OCI-LY7 (cell line): ENCODE measurements around the gene MCL1. TPM values are rescaled to one million over a fixed set of nuclear protein-coding genes. Genes with fewer than 3 reads are reported as not detected.
"Not testable (repeated sequence)": the region's sequence is repeated elsewhere in the genome, so short reads cannot be mapped to it uniquely, and the experiment has no call there.

ENCODE experiments used
- BruUV-seq: library from RNA; stranded (reverse); fragments of 400-500 nt; replicated peaks from 2 replicates; lab custom pipeline; 2021; lab: Mats Ljungman, UMichigan
- CTCF ChIA-PET: fragments of 300-600 bp; sonication (Branson Sonifier 250); formaldehyde crosslinking; loops from one replicate; lab custom pipeline; 2022; ENCODE audit warnings: antibody characterized with exemption; ENCODE audit not compliant: unreplicated experiment; lab: Charles Lee
- POLR2A ChIA-PET: fragments of 300-600 bp; sonication (Branson Sonifier 250); formaldehyde crosslinking; loops from one replicate; lab custom pipeline; 2022; ENCODE audit warnings: antibody characterized with exemption; lab: Charles Lee
- DNase-seq: peaks from one replicate; pipeline ENCODE4 v3.0.0-alpha.2; 2015; ENCODE audit warnings: low spot score
- H2AFZ ChIP-seq: fragments of 200-600 bp; sonication (generic), shearing (Covaris generic); 2 replicates; pipeline ENCODE4 v1.6.1; 2014; ENCODE audit warnings: mild to moderate bottlenecking, antibody characterized with exemption, low read length, moderate library complexity
- H3K27ac ChIP-seq: fragments of 200-600 bp; sonication (generic); 2 replicates; pipeline ENCODE4 v1.5.1; 2014; ENCODE audit warnings: mixed run types, low read depth, mild to moderate bottlenecking, moderate library complexity, low read length, inconsistent platforms; ENCODE audit not compliant: poor library complexity, severe bottlenecking
- H3K36me3 ChIP-seq: fragments of 200-600 bp; sonication (generic); 2 replicates; pipeline ENCODE4 v1.6.1; 2014; ENCODE audit warnings: mild to moderate bottlenecking, antibody characterized with exemption, low read length, moderate library complexity, mixed read lengths; ENCODE audit not compliant: insufficient read depth
- H3K4me1 ChIP-seq: fragments of 200-600 bp; sonication (generic); 2 replicates; pipeline ENCODE4 v1.5.1; 2014; ENCODE audit warnings: mild to moderate bottlenecking, low read length; ENCODE audit not compliant: insufficient read depth, poor library complexity, severe bottlenecking
- H3K4me2 ChIP-seq: fragments of 200-600 bp; sonication (generic); 2 replicates; pipeline ENCODE4 v1.6.1; 2014; ENCODE audit warnings: mild to moderate bottlenecking, low read length
- H3K4me3 ChIP-seq: fragments of 200-600 bp; sonication (generic); 2 replicates; pipeline ENCODE4 v1.5.1; 2014; ENCODE audit warnings: mild to moderate bottlenecking, low read depth, low read length; ENCODE audit not compliant: poor library complexity, severe bottlenecking
- H3K79me2 ChIP-seq: fragments of 200-600 bp; sonication (generic); 2 replicates; pipeline ENCODE4 v1.6.1; 2016; ENCODE audit warnings: low read depth, mild to moderate bottlenecking, low read length, moderate library complexity, mixed read lengths; ENCODE audit not compliant: insufficient read depth
- H3K9me2 ChIP-seq: fragments of 200-600 bp; sonication (generic); 2 replicates; pipeline ENCODE4 v1.6.1; 2016; ENCODE audit warnings: mild to moderate bottlenecking, low read length, mixed read lengths; ENCODE audit not compliant: insufficient read depth
- H3K9me3 ChIP-seq: fragments of 200-600 bp; sonication (generic); 2 replicates; pipeline ENCODE4 v1.6.1; 2014; ENCODE audit warnings: mild to moderate bottlenecking, mixed run types, low read length, mixed read lengths
- H4K20me1 ChIP-seq: fragments of 200-600 bp; sonication (generic); 2 replicates; pipeline ENCODE4 v1.6.1; 2014; ENCODE audit warnings: mild to moderate bottlenecking, antibody characterized with exemption, low read length, moderate library complexity, mixed read lengths; ENCODE audit not compliant: insufficient read depth
- EZH2phosphoT487 ChIP-seq: fragments of 200-600 bp; sonication (generic); IDR thresholded peaks from 2 replicates; pipeline ENCODE4 v1.6.1; 2018; ENCODE audit warnings: low read depth, borderline replicate concordance, mild to moderate bottlenecking, mixed run types, antibody characterized with exemption, low read length, moderate library complexity, mixed read lengths
- intact Hi-C: fragments of 100-400 bp; cut with micrococcal nuclease; formaldehyde crosslinking; loops from one replicate; pipeline ENCODE4 v1.10.0; 2022; ENCODE audit not compliant: unreplicated experiment
- total RNA-seq, 2 experiments: library from RNA; depleted of rRNA in 1 of 2; stranded (reverse); fragments of >200 nt in 1 of 2; shearing (Covaris generic) in 1 of 2; gene quantifications; 2 replicates each; pipeline ENCODE4 v1.2.3, GENCODE V29; 2014 to 2022
- TF ChIP-seq, protein P1 (sequence below): fragments of 200-600 bp; sonication (generic); conservative IDR thresholded peaks from 2 replicates; pipeline ENCODE4 v1.5.1; 2014; ENCODE audit warnings: mild to moderate bottlenecking, antibody characterized with exemption, low read length, moderate library complexity, mixed read lengths

The MCL1 gene
- total RNA-seq, 2 experiments from 2014 or later: 102 to 157 TPM

DNA sequence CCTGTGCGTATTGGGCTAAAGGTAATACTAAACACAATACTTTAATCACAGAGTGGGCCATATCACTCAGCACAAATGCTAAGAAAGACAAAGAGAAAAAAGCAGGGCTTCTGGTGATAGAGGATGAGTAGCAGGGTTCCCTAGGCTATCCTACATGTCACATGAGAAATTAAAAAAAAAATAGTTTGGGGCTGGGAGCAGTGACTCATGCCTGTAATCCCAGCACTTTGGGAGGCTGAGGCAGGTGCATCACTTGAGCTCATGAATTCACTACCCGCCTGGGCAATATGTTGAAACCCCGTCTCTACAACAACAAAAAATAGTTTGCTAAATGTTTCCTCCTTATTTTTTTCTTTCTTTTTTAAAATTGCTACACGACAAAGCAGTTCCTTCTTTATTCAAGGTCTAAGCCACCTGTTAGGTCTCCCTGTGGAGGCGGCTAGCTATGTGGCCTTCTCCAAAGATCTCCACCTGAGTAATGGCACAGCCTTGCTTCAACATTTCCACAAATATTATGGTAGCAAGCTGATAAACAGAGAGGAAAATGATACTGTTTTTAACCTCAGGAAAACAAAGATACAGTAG is 48.5 kb upstream of the MCL1 start:
- peaks cover 28% of the 10 kb centered on the region for H3K4me1 ChIP-seq
- DNase-seq: no peak
- H3K9me3 ChIP-seq: no peaks in the 10 kb centered on the region
- peaks cover 37% of the 10 kb centered on the region for H3K79me2 ChIP-seq
- H3K4me3 ChIP-seq: peak overlapping the region; percentile 89
- H2AFZ ChIP-seq: no peak overlapping the region
- H3K9me2 ChIP-seq: no peaks in the 10 kb centered on the region
- CTCF ChIA-PET: no interaction called here
- H3K4me2 ChIP-seq: peak overlapping the region; percentile 88
- intact Hi-C loops: loop anchor here (5.0 to 10.0 kb wide), 3 partner anchors 143 to 349 kb away; partner anchors contain the start of genes SETDB1 and TARS2
- H4K20me1 ChIP-seq: 0 out of 2 replicates have a peak, but pooled peaks cover 8% of the 10 kb centered on the region
- H3K36me3 ChIP-seq: peaks cover 51% of the 10 kb centered on the region
- H3K27ac ChIP-seq: peak overlapping the region; percentile 79
- POLR2A ChIA-PET: interaction anchor here (0.6 to 2.7 kb wide), 12 partner anchors 14 to 96 kb away, joined by 3 to 8 read pairs (median 3); partner anchors contain the start of gene MCL1
- BruUV-seq: no TSS peak
- TF ChIP-seq, protein P1, sequence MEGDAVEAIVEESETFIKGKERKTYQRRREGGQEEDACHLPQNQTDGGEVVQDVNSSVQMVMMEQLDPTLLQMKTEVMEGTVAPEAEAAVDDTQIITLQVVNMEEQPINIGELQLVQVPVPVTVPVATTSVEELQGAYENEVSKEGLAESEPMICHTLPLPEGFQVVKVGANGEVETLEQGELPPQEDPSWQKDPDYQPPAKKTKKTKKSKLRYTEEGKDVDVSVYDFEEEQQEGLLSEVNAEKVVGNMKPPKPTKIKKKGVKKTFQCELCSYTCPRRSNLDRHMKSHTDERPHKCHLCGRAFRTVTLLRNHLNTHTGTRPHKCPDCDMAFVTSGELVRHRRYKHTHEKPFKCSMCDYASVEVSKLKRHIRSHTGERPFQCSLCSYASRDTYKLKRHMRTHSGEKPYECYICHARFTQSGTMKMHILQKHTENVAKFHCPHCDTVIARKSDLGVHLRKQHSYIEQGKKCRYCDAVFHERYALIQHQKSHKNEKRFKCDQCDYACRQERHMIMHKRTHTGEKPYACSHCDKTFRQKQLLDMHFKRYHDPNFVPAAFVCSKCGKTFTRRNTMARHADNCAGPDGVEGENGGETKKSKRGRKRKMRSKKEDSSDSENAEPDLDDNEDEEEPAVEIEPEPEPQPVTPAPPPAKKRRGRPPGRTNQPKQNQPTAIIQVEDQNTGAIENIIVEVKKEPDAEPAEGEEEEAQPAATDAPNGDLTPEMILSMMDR: no peak
- no peak for TF ChIP-seq EZH2phosphoT487

DNA sequence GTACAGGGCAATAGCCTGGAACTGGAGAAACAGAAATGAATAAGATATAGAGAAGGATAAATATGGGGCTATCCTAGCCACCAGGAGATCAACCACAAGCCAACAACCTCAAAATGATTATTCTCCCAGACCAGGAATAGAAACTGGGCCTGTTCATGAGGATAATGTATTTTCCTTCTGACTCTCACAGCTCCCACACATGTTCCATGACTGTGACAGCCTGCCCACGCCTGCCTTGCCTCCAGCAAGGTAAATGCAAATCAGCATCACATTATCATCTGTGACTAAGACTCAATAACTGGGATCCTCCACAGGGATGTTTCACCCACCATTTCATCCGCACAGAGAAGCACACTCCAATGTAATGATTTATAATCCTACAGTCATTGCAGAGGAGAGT is 46.7 kb upstream of the MCL1 start:
- ChIA-PET CTCF (no interaction called here), POLR2A (interaction anchor here (0.6 kb wide), 1 partner anchor 136 kb away, joined by 3 read pairs; no protein-coding TSS in a partner anchor)
- H3K9me2 ChIP-seq: no peaks in the 10 kb centered on the region
- no peaks in the 10 kb centered on the region for H3K9me3 ChIP-seq
- BruUV-seq: no TSS peak
- H3K27ac ChIP-seq: no peak overlapping the region
- H3K4me2 ChIP-seq: no peak overlapping the region
- no peak for TF ChIP-seq EZH2phosphoT487
- TF ChIP-seq, protein P1: no peak
- intact Hi-C loops: loop anchor here (5.0 to 10.0 kb wide), 3 partner anchors 141 to 351 kb away; partner anchors contain the start of genes SETDB1 and TARS2
- H3K36me3 ChIP-seq: peaks cover 68% of the 10 kb centered on the region
- H3K4me1 ChIP-seq: peaks cover 40% of the 10 kb centered on the region
- H3K79me2 ChIP-seq: peaks cover 40% of the 10 kb centered on the region
- H2AFZ ChIP-seq: no peak overlapping the region
- H3K4me3 ChIP-seq: no peak overlapping the region
- DNase-seq: no peak
- H4K20me1 ChIP-seq: 0 out of 2 replicates have a peak, but pooled peaks cover 8% of the 10 kb centered on the region

DNA sequence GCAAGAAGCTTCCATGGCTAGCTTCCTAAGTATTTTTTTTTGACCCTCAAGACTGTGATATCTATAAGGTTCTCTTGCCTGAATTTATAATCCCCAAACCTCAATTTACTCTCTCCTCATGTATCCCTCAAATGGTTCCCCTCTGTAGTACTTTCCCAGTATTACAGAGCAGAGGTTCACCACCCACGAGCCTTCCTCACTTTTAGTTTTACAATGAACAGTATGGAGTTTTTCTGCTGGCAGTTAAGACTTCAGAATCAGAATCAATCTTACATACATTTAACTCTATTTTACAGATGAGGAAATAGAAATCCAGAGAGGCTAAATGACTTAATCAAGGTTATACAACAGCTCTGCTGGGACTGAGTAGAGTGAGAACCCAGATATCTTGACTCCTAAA is 45.1 kb upstream of the MCL1 start:
- CTCF ChIA-PET, H3K4me3 ChIP-seq, H3K9me2 ChIP-seq, BruUV-seq, H2AFZ ChIP-seq, H3K27ac ChIP-seq, H3K4me2 ChIP-seq, H3K9me3 ChIP-seq, H4K20me1 ChIP-seq, DNase-seq: not testable (repeated sequence)
- POLR2A ChIA-PET: interaction anchor here (1.1 kb wide), 1 partner anchor 61 kb away, joined by 3 read pairs; no protein-coding TSS in a partner anchor
- Histone ChIP-seq H3K4me1 (peaks cover 44% of the 10 kb centered on the region), H3K79me2 (peaks cover 35% of the 10 kb centered on the region), H3K36me3 (peaks cover 84% of the 10 kb centered on the region)
- intact Hi-C loops: loop anchor here (10.0 kb wide), 2 partner anchors 140 to 300 kb away; partner anchors contain the start of genes SETDB1 and TARS2

DNA sequence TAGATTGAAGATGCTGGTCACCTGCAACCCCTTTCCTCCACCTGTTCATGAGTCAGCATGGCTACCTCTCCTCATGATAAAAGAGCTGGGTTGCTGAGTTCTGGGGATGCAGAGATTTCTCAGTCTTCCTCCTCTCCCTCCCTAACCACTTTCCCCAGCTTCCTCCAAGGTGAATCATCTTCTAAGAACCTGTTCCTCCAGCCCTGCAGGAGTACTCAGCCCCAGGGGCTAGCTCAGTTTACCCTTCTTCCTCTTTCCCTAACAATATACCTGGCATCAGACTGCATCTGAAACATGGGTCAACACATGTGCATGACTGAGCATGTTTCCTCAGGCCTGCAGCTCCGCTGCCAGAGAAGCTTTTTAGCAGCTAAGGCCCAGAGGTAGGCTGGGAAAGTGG is 44.7 kb upstream of the MCL1 start:
- H3K4me1 ChIP-seq: peaks cover 47% of the 10 kb centered on the region
- CTCF ChIA-PET, H3K4me3 ChIP-seq, H3K9me3 ChIP-seq, DNase-seq, H3K4me2 ChIP-seq, H2AFZ ChIP-seq, H4K20me1 ChIP-seq, H3K27ac ChIP-seq, H3K9me2 ChIP-seq, BruUV-seq: not testable (repeated sequence)
- intact Hi-C loops: loop anchor here (10.0 kb wide), 2 partner anchors 139 to 301 kb away; partner anchors contain the start of genes SETDB1 and TARS2
- POLR2A ChIA-PET: interaction anchor here (1.1 kb wide), 1 partner anchor 61 kb away, joined by 3 read pairs; no protein-coding TSS in a partner anchor
- peaks cover 35% of the 10 kb centered on the region for H3K79me2 ChIP-seq
- peaks cover 89% of the 10 kb centered on the region for H3K36me3 ChIP-seq
